PC-9 (cell line): Measurements from ENCODE around the gene SUFU.

Source experiments
- CTCF ChIP-seq: fragments of 200-600 bp; sonication (generic); conservative IDR thresholded peaks from 2 replicates; pipeline ENCODE4 v1.6.1; 2017; ENCODE audit warnings: mixed run types, antibody characterized with exemption, mild to moderate bottlenecking, moderate library complexity
- EZH2 ChIP-seq: fragments of 200-600 bp; sonication (generic); IDR thresholded peaks from 2 replicates; pipeline ENCODE4 v1.8.0; 2017; ENCODE audit warnings: antibody characterized with exemption, low read depth

- no peak for TF ChIP-seq CTCF
- TF ChIP-seq EZH2, result no peak
Observed at GRCh38 chr10:102647443-102648268, 143.9 kb downstream of the SUFU start.
